ENCODE data around the gene TEDDM1.

Gene TEDDM1

GRCh38 chr1:182366596-182366995 lies 33.9 kb downstream of the TEDDM1 start:
- H3K4me1 ChIP-seq (ENCODE audit: insufficient read depth, low read length, severe bottlenecking), result no peaks in the 10 kb centered on the region
- no peak overlapping the region for H3K9ac ChIP-seq (ENCODE audit: low read length)
- H3F3A ChIP-seq (ENCODE audit: insufficient read depth, low read length), result no peaks in the 10 kb centered on the region
- no peaks in the 10 kb centered on the region for H3K36me3 ChIP-seq (ENCODE audit: insufficient read depth, low read length)
- H3K9me3 ChIP-seq (ENCODE audit: low read length), result no peaks in the 10 kb centered on the region
- no peaks in the 10 kb centered on the region for H4K20me1 ChIP-seq (ENCODE audit: insufficient read depth, low read length)
- no peaks in the 10 kb centered on the region for H3K27me3 ChIP-seq (ENCODE audit: insufficient read depth, low read length)
- TF ChIP-seq CTCF (IDR thresholded peaks at IDR 0.05; ENCODE audit: low read length) (no peak), EZH2 (IDR thresholded peaks at IDR 0.05; ENCODE audit: borderline replicate concordance, low read length) (no peak)
- no peaks in the 10 kb centered on the region for H3K79me2 ChIP-seq (ENCODE audit: insufficient read depth, low read length)
- H3K27ac ChIP-seq (ENCODE audit: low read depth, low read length, poor library complexity, severe bottlenecking), result no peak overlapping the region
- H3K4me3 ChIP-seq (ENCODE audit: low read depth, low read length, poor library complexity, severe bottlenecking), result no peak overlapping the region
- no peak overlapping the region for H2AFZ ChIP-seq (ENCODE audit: low read length)
- no peak overlapping the region for H3K4me2 ChIP-seq (ENCODE audit: low read length)
- no peaks in the 10 kb centered on the region for H3K9me2 ChIP-seq (ENCODE audit: low read depth, low read length)

GRCh38 chr1:182359645-182360044 lies 40.8 kb downstream of the TEDDM1 start:
- no peak overlapping the region for H3K9ac ChIP-seq (ENCODE audit: low read length)
- no peaks in the 10 kb centered on the region for H4K20me1 ChIP-seq (ENCODE audit: insufficient read depth, low read length)
- no peaks in the 10 kb centered on the region for H3F3A ChIP-seq (ENCODE audit: insufficient read depth, low read length)
- H3K4me1 ChIP-seq (ENCODE audit: insufficient read depth, low read length, severe bottlenecking), result no peaks in the 10 kb centered on the region
- no peak overlapping the region for H3K27ac ChIP-seq (ENCODE audit: low read depth, low read length, poor library complexity, severe bottlenecking)
- H3K4me2 ChIP-seq (ENCODE audit: low read length), result no peak overlapping the region
- no peaks in the 10 kb centered on the region for H3K27me3 ChIP-seq (ENCODE audit: insufficient read depth, low read length)
- no peaks in the 10 kb centered on the region for H3K36me3 ChIP-seq (ENCODE audit: insufficient read depth, low read length)
- no peak overlapping the region for H2AFZ ChIP-seq (ENCODE audit: low read length)
- no peaks in the 10 kb centered on the region for H3K9me2 ChIP-seq (ENCODE audit: low read depth, low read length)
- H3K9me3 ChIP-seq (ENCODE audit: low read length), result no peaks in the 10 kb centered on the region
- no peak overlapping the region for H3K4me3 ChIP-seq (ENCODE audit: low read depth, low read length, poor library complexity, severe bottlenecking)
- TF ChIP-seq CTCF (IDR thresholded peaks at IDR 0.05; ENCODE audit: low read length) (no peak), EZH2 (IDR thresholded peaks at IDR 0.05; ENCODE audit: borderline replicate concordance, low read length) (no peak)
- H3K79me2 ChIP-seq (ENCODE audit: insufficient read depth, low read length), result no peaks in the 10 kb centered on the region

GRCh38 chr1:182357913-182358312 lies 42.6 kb downstream of the TEDDM1 start:
- no peaks in the 10 kb centered on the region for H4K20me1 ChIP-seq (ENCODE audit: insufficient read depth, low read length)
- H2AFZ ChIP-seq (ENCODE audit: low read length), result no peak overlapping the region

More at GRCh38 chr1:182357913-182358312, 42.6 kb downstream of the TEDDM1 start:
- TF ChIP-seq EZH2 (IDR thresholded peaks at IDR 0.05; ENCODE audit: borderline replicate concordance, low read length) (no peak), CTCF (IDR thresholded peaks at IDR 0.05; ENCODE audit: low read length) (no peak)
- Histone ChIP-seq H3K27me3 (ENCODE audit: insufficient read depth, low read length) (no peaks in the 10 kb centered on the region), H3F3A (ENCODE audit: insufficient read depth, low read length) (no peaks in the 10 kb centered on the region), H3K9me3 (ENCODE audit: low read length) (no peaks in the 10 kb centered on the region), H3K4me2 (ENCODE audit: low read length) (no peak overlapping the region), H3K9me2 (ENCODE audit: low read depth, low read length) (no peaks in the 10 kb centered on the region), H3K27ac (ENCODE audit: low read depth, low read length, poor library complexity, severe bottlenecking) (no peak overlapping the region), H3K36me3 (ENCODE audit: insufficient read depth, low read length) (no peaks in the 10 kb centered on the region), H3K9ac (ENCODE audit: low read length) (no peak overlapping the region), H3K4me1 (ENCODE audit: insufficient read depth, low read length, severe bottlenecking) (no peaks in the 10 kb centered on the region), H3K79me2 (ENCODE audit: insufficient read depth, low read length) (no peaks in the 10 kb centered on the region), H3K4me3 (ENCODE audit: low read depth, low read length, poor library complexity, severe bottlenecking) (no peak overlapping the region)
